Measurements from ENCODE around the gene NUP93.

DNA sequence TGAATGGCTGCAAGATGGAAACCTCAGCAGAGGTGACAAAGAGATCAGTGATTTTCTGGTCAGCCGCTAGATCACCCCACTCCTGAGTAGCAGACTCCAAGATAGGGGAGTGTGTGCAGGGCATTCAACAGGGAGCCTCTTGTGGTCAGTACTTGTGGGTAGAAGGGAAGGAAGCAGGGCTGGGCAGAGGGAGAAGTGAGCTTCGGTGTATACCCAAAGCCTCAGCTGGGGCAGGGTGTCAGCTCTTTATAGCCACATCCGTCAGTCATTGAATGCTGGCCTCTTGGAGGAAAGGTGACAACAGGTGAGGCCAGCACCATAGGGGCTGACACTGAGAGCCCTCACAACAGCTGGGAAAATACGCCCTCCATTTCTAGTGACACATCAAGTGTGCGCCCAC is 132.8 kb downstream of the NUP93 start:
- TF ChIP-seq, protein P1, sequence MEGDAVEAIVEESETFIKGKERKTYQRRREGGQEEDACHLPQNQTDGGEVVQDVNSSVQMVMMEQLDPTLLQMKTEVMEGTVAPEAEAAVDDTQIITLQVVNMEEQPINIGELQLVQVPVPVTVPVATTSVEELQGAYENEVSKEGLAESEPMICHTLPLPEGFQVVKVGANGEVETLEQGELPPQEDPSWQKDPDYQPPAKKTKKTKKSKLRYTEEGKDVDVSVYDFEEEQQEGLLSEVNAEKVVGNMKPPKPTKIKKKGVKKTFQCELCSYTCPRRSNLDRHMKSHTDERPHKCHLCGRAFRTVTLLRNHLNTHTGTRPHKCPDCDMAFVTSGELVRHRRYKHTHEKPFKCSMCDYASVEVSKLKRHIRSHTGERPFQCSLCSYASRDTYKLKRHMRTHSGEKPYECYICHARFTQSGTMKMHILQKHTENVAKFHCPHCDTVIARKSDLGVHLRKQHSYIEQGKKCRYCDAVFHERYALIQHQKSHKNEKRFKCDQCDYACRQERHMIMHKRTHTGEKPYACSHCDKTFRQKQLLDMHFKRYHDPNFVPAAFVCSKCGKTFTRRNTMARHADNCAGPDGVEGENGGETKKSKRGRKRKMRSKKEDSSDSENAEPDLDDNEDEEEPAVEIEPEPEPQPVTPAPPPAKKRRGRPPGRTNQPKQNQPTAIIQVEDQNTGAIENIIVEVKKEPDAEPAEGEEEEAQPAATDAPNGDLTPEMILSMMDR (IDR thresholded peaks at IDR 0.05; ENCODE audit: insufficient read depth, low read length, poor library complexity, severe bottlenecking) = no peak
- TF ChIP-seq EZH2phosphoT487 (conservative IDR thresholded peaks at IDR 0.05; ENCODE audit: low read length) = no peak

Measured in SU-DHL-6 (cell line).